ENCODE results near the gene PIEZO2.

DNA sequence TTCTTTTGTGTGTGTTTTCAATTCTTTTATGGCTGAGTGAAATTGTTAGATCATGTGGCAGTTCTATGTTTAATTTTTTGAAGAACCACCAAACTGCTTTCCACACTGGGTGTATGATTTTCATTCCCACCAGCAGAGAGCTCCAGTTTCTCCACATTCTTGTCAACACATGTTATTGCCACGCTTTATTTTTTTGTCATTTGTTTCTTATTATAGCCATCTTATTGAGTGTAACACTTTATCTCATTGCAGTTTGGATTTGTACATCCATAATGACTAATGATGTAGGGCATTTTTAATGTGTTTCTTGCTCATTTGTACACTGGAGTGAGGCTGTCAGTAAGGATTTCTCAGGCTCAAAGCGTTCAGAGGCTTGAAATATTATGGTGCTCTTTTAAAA is 184.2 kb downstream of the PIEZO2 start:
- TF ChIP-seq, protein P1, sequence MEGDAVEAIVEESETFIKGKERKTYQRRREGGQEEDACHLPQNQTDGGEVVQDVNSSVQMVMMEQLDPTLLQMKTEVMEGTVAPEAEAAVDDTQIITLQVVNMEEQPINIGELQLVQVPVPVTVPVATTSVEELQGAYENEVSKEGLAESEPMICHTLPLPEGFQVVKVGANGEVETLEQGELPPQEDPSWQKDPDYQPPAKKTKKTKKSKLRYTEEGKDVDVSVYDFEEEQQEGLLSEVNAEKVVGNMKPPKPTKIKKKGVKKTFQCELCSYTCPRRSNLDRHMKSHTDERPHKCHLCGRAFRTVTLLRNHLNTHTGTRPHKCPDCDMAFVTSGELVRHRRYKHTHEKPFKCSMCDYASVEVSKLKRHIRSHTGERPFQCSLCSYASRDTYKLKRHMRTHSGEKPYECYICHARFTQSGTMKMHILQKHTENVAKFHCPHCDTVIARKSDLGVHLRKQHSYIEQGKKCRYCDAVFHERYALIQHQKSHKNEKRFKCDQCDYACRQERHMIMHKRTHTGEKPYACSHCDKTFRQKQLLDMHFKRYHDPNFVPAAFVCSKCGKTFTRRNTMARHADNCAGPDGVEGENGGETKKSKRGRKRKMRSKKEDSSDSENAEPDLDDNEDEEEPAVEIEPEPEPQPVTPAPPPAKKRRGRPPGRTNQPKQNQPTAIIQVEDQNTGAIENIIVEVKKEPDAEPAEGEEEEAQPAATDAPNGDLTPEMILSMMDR (conservative IDR thresholded peaks at IDR 0.05), result no peak
- no peak for TF ChIP-seq ZFX (IDR thresholded peaks at IDR 0.05)

All from C4-2B (cell line).